Thymus (tissue), 14 donors: ENCODE measurements around the gene LTO1. TPM values are rescaled to one million over a fixed set of nuclear protein-coding genes. Genes with fewer than 3 reads are reported as not detected.

Experiments used
- DNase-seq, 9 donors: peaks; one replicate each; pipeline ENCODE4 v3.0.0-alpha.2; 2013; ENCODE audit warnings: low spot score in 9 of 9, low read depth in 6 of 9, missing footprints in 1 of 9
- H3K27ac ChIP-seq, 2 donors: one replicate each; pipeline ENCODE4 v1.5.1; 2013; ENCODE audit warnings: control low read depth in 1 of 2, low read depth in 1 of 2, low read length in 1 of 2, mild to moderate bottlenecking in 1 of 2, moderate library complexity in 1 of 2
- H3K27me3 ChIP-seq, 2 donors: one replicate each; pipeline ENCODE4 v1.5.1; 2013; ENCODE audit warnings: low read length in 1 of 2; ENCODE audit not compliant: control insufficient read depth in 2 of 2, insufficient read depth in 1 of 2
- H3K36me3 ChIP-seq, 2 donors: one replicate each; pipeline ENCODE4 v1.5.1; 2013; ENCODE audit warnings: low read length in 1 of 2, mild to moderate bottlenecking in 1 of 2, moderate library complexity in 1 of 2; ENCODE audit not compliant: control insufficient read depth in 2 of 2, insufficient read depth in 2 of 2
- H3K4me1 ChIP-seq, 2 donors: one replicate each; pipeline ENCODE4 v1.5.1; 2013; ENCODE audit warnings: low read length in 2 of 2; ENCODE audit not compliant: control insufficient read depth in 2 of 2, insufficient read depth in 2 of 2
- H3K4me3 ChIP-seq, 2 donors: one replicate each; pipeline ENCODE4 v1.5.1; 2013; ENCODE audit warnings: low read length in 2 of 2, control low read depth in 1 of 2, mild to moderate bottlenecking in 1 of 2
- H3K9me3 ChIP-seq, 2 donors: one replicate each; pipeline ENCODE4 v1.5.1; 2013; ENCODE audit warnings: low read length in 1 of 2, mild to moderate bottlenecking in 1 of 2; ENCODE audit not compliant: control insufficient read depth in 2 of 2, insufficient read depth in 1 of 2
- WGBS: extraction: QIAGEN DNeasy Blood & Tissue Kit; methylation state at CpG from one replicate; pipeline ENCODE4 v1.1.7; 2013; 5-methylcytosine and 5-hydroxymethylcytosine counted together
- long read RNA-seq, 10 donors: transcript quantifications; one replicate each; lab custom pipeline, GENCODE V29; 2026
- polyA plus RNA-seq: library from polyadenylated mRNA; stranded (reverse); fragments of 200-250 nt; gene quantifications from one replicate; pipeline ENCODE4 v1.2.3, GENCODE V29; 2013
- total RNA-seq: library from RNA; stranded (reverse); fragments of 120-200 nt; gene quantifications from one replicate; pipeline ENCODE4 v1.2.4, GENCODE V29; 2013
- donor health status: healthy.

The LTO1 gene
- 11.8 TPM for total RNA-seq
- 29.3 TPM for polyA plus RNA-seq
- long read RNA-seq, donor 1, partial matches to known transcripts, result 0 of 1 reads
- long read RNA-seq, donor 1, other reads (novel, unspliced or antisense), result 0 of 1 reads
- long read RNA-seq, donor 2, result 0 reads
- long read RNA-seq, donor 3, partial matches to known transcripts, result 0 of 7 reads
- long read RNA-seq, donor 3, other reads (novel, unspliced or antisense), result 0 of 7 reads
- long read RNA-seq, donor 4, partial matches to known transcripts, result 0 of 2 reads
- long read RNA-seq, donor 4, other reads (novel, unspliced or antisense), result 0 of 2 reads
- long read RNA-seq, donor 5, partial matches to known transcripts, result 5 of 14 reads
- long read RNA-seq, donor 5, other reads (novel, unspliced or antisense), result 0 of 14 reads
- long read RNA-seq, donor 6, partial matches to known transcripts, result 0 of 3 reads
- long read RNA-seq, donor 6, other reads (novel, unspliced or antisense), result 0 of 3 reads
- long read RNA-seq, donor 7, partial matches to known transcripts, result 0 of 2 reads
- long read RNA-seq, donor 7, other reads (novel, unspliced or antisense), result 0 of 2 reads
- long read RNA-seq, donor 8, partial matches to known transcripts, result 6 of 7 reads
- long read RNA-seq, donor 8, other reads (novel, unspliced or antisense), result 0 of 7 reads
- long read RNA-seq, donor 9, partial matches to known transcripts, result 0 of 3 reads
- long read RNA-seq, donor 9, other reads (novel, unspliced or antisense), result 0 of 3 reads
- long read RNA-seq, donor 10, partial matches to known transcripts, result 0 of 2 reads
- long read RNA-seq, donor 10, other reads (novel, unspliced or antisense), result 0 of 2 reads

GRCh38 chr11:69674886-69675714 lies at the start of gene LTO1:
Gene LTO1 (minus strand): TSS chr11:69675353. CDS start chr11:69675239, 114 bp downstream.
- Histone ChIP-seq H3K27me3 (peaks cover 3 to 12% of the 10 kb centered on the region in 2 donors), H3K36me3 (peaks cover 9 to 13% of the 10 kb centered on the region in 2 donors), H3K4me3 (peak within 1 kb of the TSS; percentile 84 to 96), H3K9me3 (no peaks in the 10 kb centered on the region), H3K4me1 (peaks cover 13% of the 10 kb centered on the region in 2 donors), H3K27ac (peak within 1 kb of the TSS; percentile 56 to 66)
- DNase-seq, result peak; percentile 76 to 95 (median 88)
- WGBS, result 3% methylated on average over 72 of the region's 72 CpGs

DNA sequence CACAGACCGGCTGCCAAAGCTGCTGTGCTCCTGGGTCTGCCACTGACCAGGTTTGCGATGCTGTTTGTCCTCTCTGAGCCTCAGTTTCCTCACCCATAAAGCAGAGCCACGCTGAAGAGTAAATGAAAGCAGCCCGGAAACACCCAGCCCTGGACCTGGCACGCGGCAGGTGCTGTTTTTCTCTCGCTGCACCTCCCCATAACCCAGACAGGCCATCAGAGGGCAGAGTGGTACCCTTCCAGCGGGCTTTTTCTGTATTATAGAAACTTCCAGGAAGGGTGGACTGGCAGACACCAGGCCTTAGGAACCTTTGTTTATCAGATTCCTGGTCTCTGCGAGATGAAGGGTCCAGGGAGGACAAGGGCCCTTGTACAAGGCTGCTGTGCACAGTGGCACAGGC lies 46.6 kb upstream of the LTO1 start:
- H3K27me3 ChIP-seq, result peaks cover 23 to 76% of the 10 kb centered on the region in 2 donors
- H3K36me3 ChIP-seq, result no peaks in the 10 kb centered on the region
- 41% methylated on average over 9 of the region's 9 CpGs for WGBS
- peaks cover 11 to 23% of the 10 kb centered on the region in 2 donors for H3K4me1 ChIP-seq
- H3K9me3 ChIP-seq, result peaks cover 2% of the 10 kb centered on the region in 2 donors
- no peak overlapping the region for H3K4me3 ChIP-seq
- peak in 2 of 9 donors; percentile 43 to 65 for DNase-seq
- no peak overlapping the region for H3K27ac ChIP-seq

DNA sequence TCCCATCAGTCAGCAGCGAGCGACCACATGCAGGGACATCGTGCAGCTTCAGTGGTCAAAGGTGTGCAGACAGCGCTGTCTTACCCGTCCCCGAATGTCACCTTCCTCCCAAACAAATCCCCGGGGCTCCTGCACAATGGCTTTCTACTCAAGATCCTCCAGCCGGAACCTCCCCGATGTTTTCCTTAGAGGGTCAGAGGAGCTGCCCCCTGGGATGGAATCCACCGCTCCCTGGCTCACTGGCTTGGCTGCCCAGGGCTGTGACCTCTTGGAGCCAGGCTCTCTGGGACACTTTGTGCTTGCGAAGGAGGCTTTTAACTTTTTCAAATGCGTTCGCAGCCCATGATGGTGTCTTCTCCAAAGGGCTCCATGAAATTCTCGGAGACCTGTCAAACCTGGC lies 46.0 kb upstream of the LTO1 start:
- H3K9me3 ChIP-seq, result peaks cover 2% of the 10 kb centered on the region in 2 donors
- H3K27me3 ChIP-seq, result peaks cover 23 to 73% of the 10 kb centered on the region in 2 donors

DNA sequence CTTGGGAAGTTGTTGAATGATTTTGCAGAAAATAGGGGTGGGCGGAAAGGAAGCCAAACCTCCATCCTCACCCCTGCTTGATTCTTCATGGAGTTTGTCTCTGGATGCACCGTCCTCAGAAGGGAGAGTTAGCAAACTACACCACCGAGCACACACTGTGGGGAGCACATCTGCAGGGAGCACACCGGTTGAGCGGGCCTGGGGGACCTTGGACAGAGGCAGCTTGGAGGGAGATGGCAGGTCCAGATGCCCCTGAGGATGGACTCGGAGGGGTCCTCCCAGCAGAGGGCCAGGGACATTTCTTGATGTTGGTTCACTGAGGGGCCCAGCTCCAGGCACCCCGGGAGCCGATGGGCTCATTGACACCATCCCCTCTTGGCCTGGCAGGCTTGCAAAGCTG lies 43.8 kb upstream of the LTO1 start:
- Histone ChIP-seq H3K27ac (no peak overlapping the region), H3K27me3 (peaks cover 21 to 73% of the 10 kb centered on the region in 2 donors)
- WGBS, result 80% methylated on average over 8 of the region's 8 CpGs

More for the DNA sequence above, 46.0 kb upstream of the LTO1 start:
- WGBS, result 34% methylated on average over 14 of the region's 14 CpGs
- Histone ChIP-seq H3K36me3 (no peaks in the 10 kb centered on the region), H3K4me3 (no peak overlapping the region), H3K27ac (no peak overlapping the region), H3K4me1 (peaks cover 4 to 16% of the 10 kb centered on the region in 2 donors)
- no peak for DNase-seq

DNA sequence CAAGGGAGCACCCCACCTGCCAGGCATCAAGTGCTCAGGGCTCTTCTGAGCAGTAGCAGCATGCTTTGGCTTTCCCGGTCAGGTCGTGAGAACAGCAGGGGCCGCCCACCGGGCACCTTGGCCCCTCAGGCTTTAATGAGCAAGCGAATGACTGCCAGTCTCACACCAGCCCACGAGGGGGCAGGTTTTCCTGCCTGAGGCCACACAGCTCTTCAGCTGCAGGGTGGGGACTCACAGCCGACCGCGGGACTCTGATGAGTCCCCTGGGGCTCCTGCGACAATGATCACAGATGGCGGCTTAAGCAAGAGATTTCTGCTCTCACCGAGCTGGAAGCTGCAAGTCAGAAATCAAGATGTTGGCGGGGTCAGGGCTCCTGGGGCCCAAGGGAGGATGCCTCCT lies 43.0 kb upstream of the LTO1 start:
- H3K9me3 ChIP-seq, result peaks cover 2% of the 10 kb centered on the region in 2 donors
- H3K4me1 ChIP-seq, result peaks cover 0 to 5% of the 10 kb centered on the region in 2 donors
- H3K27ac ChIP-seq, result no peak overlapping the region
- WGBS, result 4% methylated on average over 13 of the region's 13 CpGs
- H3K27me3 ChIP-seq, result peaks cover 20 to 72% of the 10 kb centered on the region in 2 donors
- DNase-seq, result peak in 7 of 9 donors; percentile 47 to 82 (median 50)
- no peak overlapping the region for H3K4me3 ChIP-seq
- H3K36me3 ChIP-seq, result no peaks in the 10 kb centered on the region

More for the DNA sequence above, 43.8 kb upstream of the LTO1 start:
- Histone ChIP-seq H3K4me1 (peaks cover 0 to 5% of the 10 kb centered on the region in 2 donors), H3K4me3 (no peak overlapping the region), H3K9me3 (peaks cover 2% of the 10 kb centered on the region in 2 donors), H3K36me3 (no peaks in the 10 kb centered on the region)
- no peak for DNase-seq

DNA sequence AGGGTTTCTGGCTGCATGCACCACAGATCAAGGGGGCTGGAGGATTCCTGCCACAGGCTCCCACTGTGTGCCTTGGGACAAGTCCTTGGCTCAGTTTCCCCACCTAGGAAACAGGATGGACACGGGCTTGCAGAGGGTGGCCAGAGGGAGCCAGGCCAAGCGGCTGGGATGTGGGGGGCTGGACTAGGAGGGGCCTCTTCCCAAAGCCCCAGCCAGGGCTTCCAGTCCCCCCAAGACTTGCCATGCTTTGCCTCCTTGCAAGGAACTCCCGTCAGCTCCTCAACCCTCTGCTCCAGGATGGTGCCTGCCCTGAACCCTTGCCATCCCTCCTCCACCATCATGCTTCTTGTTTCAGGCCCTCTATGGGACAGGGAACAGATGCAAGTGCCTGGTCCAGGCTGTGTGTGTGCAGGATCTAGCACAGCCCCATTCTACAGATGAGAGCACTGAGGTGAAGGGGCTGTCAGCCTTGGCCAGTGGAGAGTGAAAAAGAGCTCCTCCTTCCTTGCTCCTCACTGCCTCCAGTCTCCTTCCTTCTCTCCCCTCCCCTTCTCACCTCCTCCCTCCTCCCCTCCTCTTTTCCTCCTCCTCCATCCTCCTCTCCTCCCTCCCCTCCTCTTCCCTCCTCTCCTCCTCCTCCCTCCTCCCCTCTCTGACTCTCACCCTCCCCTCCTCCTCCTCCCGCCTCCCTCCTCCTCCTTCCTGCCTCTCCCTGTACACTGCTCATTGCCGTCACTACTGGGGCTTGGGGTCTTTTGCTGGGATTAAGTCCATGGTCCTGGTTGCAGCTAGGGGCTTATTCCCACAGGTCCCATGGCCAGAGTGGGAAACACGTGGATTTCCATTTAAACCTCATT lies 42.0 kb upstream of the LTO1 start:
- 68% methylated on average over 6 of the region's 6 CpGs for WGBS
- Histone ChIP-seq H3K4me1 (peaks cover 0 to 5% of the 10 kb centered on the region in 2 donors), H3K27me3 (peaks cover 18 to 73% of the 10 kb centered on the region in 2 donors), H3K4me3 (no peak overlapping the region), H3K27ac (no peak overlapping the region), H3K9me3 (peaks cover 4 to 11% of the 10 kb centered on the region in 2 donors), H3K36me3 (no peaks in the 10 kb centered on the region)
- DNase-seq, result no peak

DNA sequence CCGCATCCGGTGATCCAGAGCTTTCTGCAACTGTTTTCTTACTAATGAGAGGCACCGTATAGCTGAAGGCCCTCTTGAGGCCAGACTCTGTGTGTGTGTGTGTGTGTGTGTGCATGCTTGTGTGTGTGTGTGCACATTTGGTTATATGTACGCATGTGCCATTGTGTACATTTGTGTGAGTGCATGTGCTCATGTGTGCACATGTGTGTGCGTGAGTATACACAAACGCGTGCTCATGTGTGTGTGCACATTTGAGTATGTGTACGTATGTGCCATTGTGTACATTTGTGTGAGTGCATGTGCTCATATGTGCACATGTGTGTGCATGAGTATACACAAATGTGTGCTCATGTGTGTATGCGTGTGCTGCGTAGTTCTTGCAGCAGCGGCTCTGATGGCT lies 40.9 kb upstream of the LTO1 start:
- H3K27me3 ChIP-seq, result peaks cover 13 to 63% of the 10 kb centered on the region in 2 donors
- 92% methylated on average over 11 of the region's 11 CpGs for WGBS

GRCh38 chr11:69715446-69715845 lies 40.3 kb upstream of the LTO1 start:
- Histone ChIP-seq H3K27ac (no peak overlapping the region), H3K4me1 (peaks cover 5 to 10% of the 10 kb centered on the region in 2 donors), H3K27me3 (peaks cover 10 to 60% of the 10 kb centered on the region in 2 donors), H3K4me3 (no peak overlapping the region), H3K9me3 (peaks cover 4 to 15% of the 10 kb centered on the region in 2 donors), H3K36me3 (no peaks in the 10 kb centered on the region)
- DNase-seq, result no peak
- WGBS, result 91% methylated on average over 19 of the region's 19 CpGs

More for the DNA sequence above, 40.9 kb upstream of the LTO1 start:
- H3K4me3 ChIP-seq, result no peak overlapping the region
- no peak overlapping the region for H3K27ac ChIP-seq
- peaks cover 4 to 15% of the 10 kb centered on the region in 2 donors for H3K9me3 ChIP-seq
- no peak for DNase-seq
- no peaks in the 10 kb centered on the region for H3K36me3 ChIP-seq
- H3K4me1 ChIP-seq, result peaks cover 5 to 10% of the 10 kb centered on the region in 2 donors
